Sigmoid colon (tissue), 4 donors: Measurements from ENCODE around the gene ESR2.

Source experiments
- CTCF ChIP-seq, 4 experiments: fragments of 450-650 bp in 3 of 4; fragments of 200-600 bp in 1 of 4; IDR thresholded peaks; one replicate each; pipeline ENCODE4 v1.5.1; 2016 to 2019; ENCODE audit warnings: antibody characterized with exemption in 4 of 4, mild to moderate bottlenecking in 3 of 4, moderate library complexity in 2 of 4
- POLR2A ChIP-seq, 2 donors: fragments of 450-650 bp; IDR thresholded peaks; one replicate each; pipeline ENCODE4 v1.6.1; 2016; ENCODE audit warnings: antibody characterized with exemption in 2 of 2, mild to moderate bottlenecking in 2 of 2, moderate library complexity in 2 of 2
- POLR2AphosphoS5 ChIP-seq, 4 donors: sonication (generic); formaldehyde crosslinking; IDR thresholded peaks; one replicate each; pipeline ENCODE4 v1.6.1; 2017; ENCODE audit warnings: antibody characterized with exemption in 4 of 4

GRCh38 chr14:64053694-64054669 is 240.2 kb downstream of the ESR2 start:
- TF ChIP-seq CTCF (IDR thresholded peaks at IDR 0.05) (no peak), POLR2AphosphoS5 (IDR thresholded peaks at IDR 0.05) (no peak), POLR2A (IDR thresholded peaks at IDR 0.05) (no peak)
